Measurements from ENCODE around the gene ERBIN. TPM values are rescaled to one million over a fixed set of nuclear protein-coding genes. Genes with fewer than 3 reads are reported as not detected.

The ERBIN gene
- total RNA-seq, 4 donors from 2014 or later = 54.9 to 134 (median 109) TPM

DNA sequence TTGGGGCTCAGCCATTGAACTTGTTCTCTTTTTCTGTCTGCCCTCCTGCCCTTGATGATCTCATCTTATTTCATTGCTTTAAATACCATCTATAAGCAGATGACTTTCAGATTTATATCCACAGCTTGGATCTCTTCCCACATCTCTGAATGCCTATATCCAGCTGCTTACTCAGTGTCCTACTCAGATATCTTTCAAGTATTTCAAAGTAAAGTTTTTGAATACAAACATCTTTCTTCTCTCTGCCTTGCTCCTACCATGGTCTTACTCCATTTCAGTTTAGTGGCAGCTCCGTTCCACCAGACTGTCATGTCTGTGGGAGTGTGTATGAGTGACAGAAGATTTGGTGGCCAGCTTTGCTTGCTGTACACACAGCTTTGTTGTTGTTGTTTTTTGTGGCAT, 59.7 kb downstream of the ERBIN start:
- no peak for TF ChIP-seq EP300 (IDR thresholded peaks at IDR 0.05; ENCODE audit: low read depth)
- TF ChIP-seq POLR2A (IDR thresholded peaks at IDR 0.05) = no peak
- TF ChIP-seq POLR2AphosphoS5 (IDR thresholded peaks at IDR 0.05) = no peak
- TF ChIP-seq, protein P1, sequence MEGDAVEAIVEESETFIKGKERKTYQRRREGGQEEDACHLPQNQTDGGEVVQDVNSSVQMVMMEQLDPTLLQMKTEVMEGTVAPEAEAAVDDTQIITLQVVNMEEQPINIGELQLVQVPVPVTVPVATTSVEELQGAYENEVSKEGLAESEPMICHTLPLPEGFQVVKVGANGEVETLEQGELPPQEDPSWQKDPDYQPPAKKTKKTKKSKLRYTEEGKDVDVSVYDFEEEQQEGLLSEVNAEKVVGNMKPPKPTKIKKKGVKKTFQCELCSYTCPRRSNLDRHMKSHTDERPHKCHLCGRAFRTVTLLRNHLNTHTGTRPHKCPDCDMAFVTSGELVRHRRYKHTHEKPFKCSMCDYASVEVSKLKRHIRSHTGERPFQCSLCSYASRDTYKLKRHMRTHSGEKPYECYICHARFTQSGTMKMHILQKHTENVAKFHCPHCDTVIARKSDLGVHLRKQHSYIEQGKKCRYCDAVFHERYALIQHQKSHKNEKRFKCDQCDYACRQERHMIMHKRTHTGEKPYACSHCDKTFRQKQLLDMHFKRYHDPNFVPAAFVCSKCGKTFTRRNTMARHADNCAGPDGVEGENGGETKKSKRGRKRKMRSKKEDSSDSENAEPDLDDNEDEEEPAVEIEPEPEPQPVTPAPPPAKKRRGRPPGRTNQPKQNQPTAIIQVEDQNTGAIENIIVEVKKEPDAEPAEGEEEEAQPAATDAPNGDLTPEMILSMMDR (IDR thresholded peaks at IDR 0.05) = no peak
- Histone ChIP-seq H3K36me3 (no peaks in the 10 kb centered on the region), H3K27ac (no peak overlapping the region), H3K9me3 (no peaks in the 10 kb centered on the region), H3K4me1 (peaks cover 0 to 13% (median 2%) of the 10 kb centered on the region in 4 donors), H3K4me3 (no peak overlapping the region), H3K27me3 (no peaks in the 10 kb centered on the region)
- intact Hi-C loops (cut with DNase I; ENCODE audit: low total_unique reads) (no loop called here), in situ Hi-C loops (cut with MboI; ENCODE audit: low pct_ligation_motif_present in 1 of 4, low pct_unique_long_range_greater_than_20kb in 1 of 4, low sequenced_read_pairs in 3 of 4) (no loop called here)
- no peak for DNase-seq
- WGBS, 2 donors (ENCODE audit: low coverage in 1 of 2) = 74 to 86% methylated on average over 1 of the region's 1 CpG

DNA sequence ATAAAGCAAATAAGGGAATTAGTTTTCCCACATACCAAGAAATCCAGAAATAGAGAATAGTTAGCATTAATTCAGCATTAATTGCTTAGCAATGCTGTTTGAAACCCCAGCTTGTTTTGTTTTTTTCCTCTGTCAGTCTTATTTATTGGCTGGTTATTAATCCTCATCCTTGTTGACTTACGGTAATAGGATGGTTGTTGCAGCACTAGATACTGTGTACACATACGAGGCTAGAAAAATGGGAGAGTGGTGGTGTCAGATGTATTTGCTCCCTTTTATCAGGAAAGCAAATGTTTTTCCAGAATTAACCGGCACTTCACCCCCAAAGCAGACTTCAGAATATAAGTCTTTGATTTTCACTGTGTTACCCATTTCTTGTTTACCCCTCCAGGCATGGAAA, 60.4 kb downstream of the ERBIN start:
- 90% methylated on average over 3 of the region's 3 CpGs; no CpG with 5 or more reads in 1 of the 2 donors for WGBS, 2 donors (ENCODE audit: low coverage in 1 of 2)
- no peaks in the 10 kb centered on the region for H3K36me3 ChIP-seq
- TF ChIP-seq EP300 (IDR thresholded peaks at IDR 0.05; ENCODE audit: low read depth) (no peak), POLR2A (IDR thresholded peaks at IDR 0.05) (no peak), POLR2AphosphoS5 (IDR thresholded peaks at IDR 0.05) (no peak)
- TF ChIP-seq, protein P1 (IDR thresholded peaks at IDR 0.05) = no peak
- H3K4me3 ChIP-seq = no peak overlapping the region
- H3K27ac ChIP-seq = no peak overlapping the region
- no peaks in the 10 kb centered on the region for H3K9me3 ChIP-seq
- in situ Hi-C loops (cut with MboI; ENCODE audit: low pct_ligation_motif_present in 1 of 4, low pct_unique_long_range_greater_than_20kb in 1 of 4, low sequenced_read_pairs in 3 of 4) = no loop called here
- H3K4me1 ChIP-seq = peaks cover 0 to 13% (median 2%) of the 10 kb centered on the region in 4 donors
- no peaks in the 10 kb centered on the region for H3K27me3 ChIP-seq
- intact Hi-C loops (cut with DNase I; ENCODE audit: low total_unique reads) = no loop called here
- no peak for DNase-seq

DNA sequence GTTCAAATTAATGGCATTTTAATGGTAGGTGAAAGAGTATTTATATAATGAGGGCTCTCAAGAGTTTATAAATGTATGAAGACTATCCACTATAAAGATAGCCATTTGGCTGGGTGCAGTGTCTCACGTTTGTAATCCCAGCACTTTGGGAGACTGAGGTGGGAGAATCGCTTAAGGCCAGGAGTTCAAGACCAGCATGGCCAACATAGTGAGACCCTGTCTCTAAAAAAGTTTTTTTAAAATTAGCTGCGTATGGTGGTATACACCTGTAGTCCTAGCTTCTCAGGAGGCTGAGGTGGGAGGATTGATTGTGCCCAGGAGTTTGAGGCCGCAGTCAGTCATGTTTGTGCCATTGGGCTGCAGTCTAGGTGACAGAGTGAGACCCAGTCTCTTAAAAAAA, 61.6 kb downstream of the ERBIN start:
- intact Hi-C loops (cut with DNase I; ENCODE audit: low total_unique reads) = no loop called here
- Histone ChIP-seq H3K4me3 (no peak overlapping the region), H3K27ac (no peak overlapping the region), H3K4me1 (peaks cover 0 to 13% (median 2%) of the 10 kb centered on the region in 4 donors), H3K9me3 (no peaks in the 10 kb centered on the region), H3K27me3 (no peaks in the 10 kb centered on the region), H3K36me3 (peaks cover 0 to 8% (median 0%) of the 10 kb centered on the region in 4 donors)
- in situ Hi-C loops (cut with MboI; ENCODE audit: low pct_ligation_motif_present in 1 of 4, low pct_unique_long_range_greater_than_20kb in 1 of 4, low sequenced_read_pairs in 3 of 4) = no loop called here
- DNase-seq = no peak
- 94 to 96% methylated on average over 4 of the region's 4 CpGs for WGBS, 2 donors (ENCODE audit: low coverage in 1 of 2)
- no peak for TF ChIP-seq POLR2A (IDR thresholded peaks at IDR 0.05)
- TF ChIP-seq, protein P1 (IDR thresholded peaks at IDR 0.05) = no peak
- TF ChIP-seq POLR2AphosphoS5 (IDR thresholded peaks at IDR 0.05) = no peak
- TF ChIP-seq EP300 (IDR thresholded peaks at IDR 0.05; ENCODE audit: low read depth) = no peak

DNA sequence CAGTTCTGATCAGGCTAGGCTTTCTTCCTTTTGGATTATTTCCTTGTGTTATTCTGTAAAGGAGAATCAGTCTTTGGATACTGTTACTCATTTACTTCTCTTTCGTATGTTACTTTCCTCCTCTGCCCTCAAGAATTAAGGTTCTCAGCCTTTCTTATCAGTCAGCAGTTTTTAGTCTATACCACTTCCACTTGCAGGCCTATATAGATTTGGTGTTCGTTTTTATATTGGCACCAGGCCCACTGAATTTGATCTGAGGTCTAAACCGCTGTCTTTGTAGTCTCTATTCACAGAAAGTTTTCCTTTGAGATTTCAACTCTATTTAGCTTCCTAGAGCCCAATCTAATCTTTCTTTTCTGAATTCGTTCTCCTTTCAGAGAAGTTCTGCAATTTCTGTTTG, 62.8 kb downstream of the ERBIN start:
- H3K4me1 ChIP-seq = peaks cover 0 to 13% (median 2%) of the 10 kb centered on the region in 4 donors
- H3K27me3 ChIP-seq = no peaks in the 10 kb centered on the region
- TF ChIP-seq POLR2A (IDR thresholded peaks at IDR 0.05) (no peak), EP300 (IDR thresholded peaks at IDR 0.05; ENCODE audit: low read depth) (no peak), POLR2AphosphoS5 (IDR thresholded peaks at IDR 0.05) (no peak)
- TF ChIP-seq, protein P1 (IDR thresholded peaks at IDR 0.05) = no peak
- 58 to 80% methylated on average over 4 of the region's 4 CpGs for WGBS, 2 donors (ENCODE audit: low coverage in 1 of 2)
- no peak overlapping the region for H3K4me3 ChIP-seq
- H3K27ac ChIP-seq = no peak overlapping the region
- H3K36me3 ChIP-seq = peaks cover 0 to 10% (median 0%) of the 10 kb centered on the region in 4 donors
- in situ Hi-C loops (cut with MboI; ENCODE audit: low pct_ligation_motif_present in 1 of 4, low pct_unique_long_range_greater_than_20kb in 1 of 4, low sequenced_read_pairs in 3 of 4) (no loop called here), intact Hi-C loops (cut with DNase I; ENCODE audit: low total_unique reads) (no loop called here)
- DNase-seq = no peak
- H3K9me3 ChIP-seq = no peaks in the 10 kb centered on the region
